DOHH2 (cell line): Measurements from ENCODE around the gene PSMD3.

Source experiments
- H3F3A ChIP-seq: fragments of 200-600 bp; sonication (generic), shearing (Covaris generic); 2 replicates; pipeline ENCODE4 v1.6.0; 2016; ENCODE audit warnings: antibody characterized with exemption, mild to moderate bottlenecking; ENCODE audit not compliant: control insufficient read depth, insufficient read depth
- H3K27ac ChIP-seq: fragments of 200-600 bp; sonication (generic); 2 replicates; pipeline ENCODE4 v1.5.1; 2014; ENCODE audit warnings: low read depth, mild to moderate bottlenecking, low read length, moderate library complexity
- H3K27me3 ChIP-seq: fragments of 200-600 bp; sonication (generic); 2 replicates; pipeline ENCODE4 v1.6.1; 2014; ENCODE audit warnings: mild to moderate bottlenecking, low read length, mixed read lengths; ENCODE audit not compliant: control insufficient read depth
- H3K36me3 ChIP-seq: fragments of 200-600 bp; sonication (generic); 2 replicates; pipeline ENCODE4 v1.6.1; 2014; ENCODE audit warnings: mild to moderate bottlenecking, low read length, moderate library complexity, mixed read lengths; ENCODE audit not compliant: control insufficient read depth
- H3K4me1 ChIP-seq: fragments of 200-600 bp; sonication (generic); 2 replicates; pipeline ENCODE4 v1.6.1; 2014; ENCODE audit warnings: mild to moderate bottlenecking, low read length, mixed read lengths; ENCODE audit not compliant: control insufficient read depth
- H3K4me2 ChIP-seq: fragments of 200-600 bp; sonication (generic); 2 replicates; pipeline ENCODE4 v1.6.0; 2014; ENCODE audit warnings: mild to moderate bottlenecking, low read length, moderate library complexity
- H3K4me3 ChIP-seq: fragments of 200-600 bp; sonication (generic); 2 replicates; pipeline ENCODE4 v1.5.1; 2014; ENCODE audit warnings: mild to moderate bottlenecking, low read length, mixed read lengths
- H3K79me2 ChIP-seq: fragments of 200-600 bp; sonication (generic); 2 replicates; pipeline ENCODE4 v1.6.1; 2014; ENCODE audit warnings: mild to moderate bottlenecking, low read length, mixed read lengths; ENCODE audit not compliant: control insufficient read depth
- H3K9me2 ChIP-seq: fragments of 200-600 bp; sonication (generic); replicated peaks from 2 replicates; pipeline ENCODE4 v1.6.1; 2014; ENCODE audit warnings: mild to moderate bottlenecking, low read length, mixed read lengths; ENCODE audit not compliant: control insufficient read depth
- H3K9me3 ChIP-seq: fragments of 200-600 bp; sonication (generic); 2 replicates; pipeline ENCODE4 v1.6.1; 2014; ENCODE audit warnings: antibody characterized with exemption, low read length, mixed read lengths; ENCODE audit not compliant: control insufficient read depth, insufficient read depth
- H4K20me1 ChIP-seq: fragments of 200-600 bp; sonication (generic); 2 replicates; pipeline ENCODE4 v1.6.0; 2014; ENCODE audit warnings: low read depth, mild to moderate bottlenecking, antibody characterized with exemption, low read length, moderate library complexity; ENCODE audit not compliant: control insufficient read depth, insufficient read depth
- EZH2phosphoT487 ChIP-seq: fragments of 200-600 bp; sonication (generic); IDR thresholded peaks from 2 replicates; pipeline ENCODE4 v1.6.1; 2017; ENCODE audit warnings: borderline replicate concordance, mild to moderate bottlenecking, antibody characterized with exemption, low read length, moderate library complexity, mixed read lengths
- TF ChIP-seq, protein P1 (sequence below): fragments of 200-600 bp; sonication (generic); IDR thresholded peaks from one replicate; pipeline ENCODE4 v1.5.1; 2014; ENCODE audit warnings: antibody characterized with exemption, mild to moderate bottlenecking, low read depth, low read length; ENCODE audit not compliant: poor library complexity, severe bottlenecking

PSMD3 gene

DNA sequence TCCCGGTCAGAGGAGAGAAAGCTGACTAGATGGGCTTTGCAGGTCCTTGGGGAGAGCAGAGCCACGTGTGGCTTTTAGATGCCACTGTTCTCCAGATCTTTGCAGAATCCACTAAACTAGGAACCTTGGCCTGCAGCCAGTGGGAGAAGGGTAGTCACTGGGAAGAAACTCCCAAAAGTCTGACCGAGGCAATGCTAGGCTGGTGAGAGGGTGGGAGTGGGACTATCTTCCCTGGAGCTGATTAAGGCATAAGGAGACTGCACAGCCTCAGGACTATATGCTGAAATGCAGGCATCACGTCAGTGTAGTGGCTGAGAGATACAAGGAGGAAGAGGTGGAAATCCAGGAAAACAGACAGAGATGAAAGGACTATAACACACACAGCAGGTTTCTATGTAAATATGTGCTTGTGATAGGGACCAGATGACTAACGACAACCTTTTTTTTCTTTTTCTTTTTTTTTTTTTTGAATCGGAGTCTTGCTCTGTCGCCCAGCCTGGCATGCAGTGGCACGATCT lies 20.0 kb upstream of the PSMD3 start:
- H3K27ac ChIP-seq: no peak overlapping the region
- TF ChIP-seq, protein P1, sequence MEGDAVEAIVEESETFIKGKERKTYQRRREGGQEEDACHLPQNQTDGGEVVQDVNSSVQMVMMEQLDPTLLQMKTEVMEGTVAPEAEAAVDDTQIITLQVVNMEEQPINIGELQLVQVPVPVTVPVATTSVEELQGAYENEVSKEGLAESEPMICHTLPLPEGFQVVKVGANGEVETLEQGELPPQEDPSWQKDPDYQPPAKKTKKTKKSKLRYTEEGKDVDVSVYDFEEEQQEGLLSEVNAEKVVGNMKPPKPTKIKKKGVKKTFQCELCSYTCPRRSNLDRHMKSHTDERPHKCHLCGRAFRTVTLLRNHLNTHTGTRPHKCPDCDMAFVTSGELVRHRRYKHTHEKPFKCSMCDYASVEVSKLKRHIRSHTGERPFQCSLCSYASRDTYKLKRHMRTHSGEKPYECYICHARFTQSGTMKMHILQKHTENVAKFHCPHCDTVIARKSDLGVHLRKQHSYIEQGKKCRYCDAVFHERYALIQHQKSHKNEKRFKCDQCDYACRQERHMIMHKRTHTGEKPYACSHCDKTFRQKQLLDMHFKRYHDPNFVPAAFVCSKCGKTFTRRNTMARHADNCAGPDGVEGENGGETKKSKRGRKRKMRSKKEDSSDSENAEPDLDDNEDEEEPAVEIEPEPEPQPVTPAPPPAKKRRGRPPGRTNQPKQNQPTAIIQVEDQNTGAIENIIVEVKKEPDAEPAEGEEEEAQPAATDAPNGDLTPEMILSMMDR: no peak
- TF ChIP-seq EZH2phosphoT487: no peak
- no peaks in the 10 kb centered on the region for H3K79me2 ChIP-seq
- H3K9me3 ChIP-seq: no peaks in the 10 kb centered on the region
- H3K4me2 ChIP-seq: no peak overlapping the region
- H3K4me1 ChIP-seq: peaks cover 19% of the 10 kb centered on the region
- H3F3A ChIP-seq: no peaks in the 10 kb centered on the region
- no peaks in the 10 kb centered on the region for H4K20me1 ChIP-seq
- H3K4me3 ChIP-seq: no peak overlapping the region
- H3K36me3 ChIP-seq: no peaks in the 10 kb centered on the region
- no peaks in the 10 kb centered on the region for H3K9me2 ChIP-seq
- H3K27me3 ChIP-seq: 0 out of 2 replicates have a peak, but pooled peaks cover 5% of the 10 kb centered on the region

DNA sequence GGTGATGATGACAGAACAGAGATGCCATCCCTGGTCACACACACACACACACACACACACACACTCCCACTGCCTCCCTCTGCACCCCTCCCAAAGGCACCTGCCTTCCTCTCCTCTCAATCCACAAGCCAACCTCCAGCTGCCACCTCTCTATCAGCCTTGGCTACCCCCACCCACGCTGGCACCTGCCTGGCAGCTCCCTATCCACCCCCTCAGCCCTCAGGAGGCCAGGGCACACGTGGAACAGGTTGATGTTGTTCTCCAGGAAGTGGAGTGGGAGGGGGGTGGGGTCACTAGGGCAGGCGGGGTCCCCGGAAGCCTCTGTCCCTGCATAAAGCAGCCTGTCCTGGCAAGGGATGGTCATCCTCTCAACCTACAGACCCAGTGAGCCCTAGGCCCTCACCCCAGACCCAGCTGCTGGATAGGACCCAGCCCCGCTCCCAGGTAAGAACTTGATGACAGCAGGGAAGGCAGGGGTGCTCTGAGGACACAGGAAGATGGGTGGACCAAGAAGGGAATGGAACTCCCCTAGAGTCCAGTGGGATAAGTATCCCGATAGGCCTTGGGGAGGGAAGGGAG lies 17.9 kb upstream of the PSMD3 start, which contains the start of gene GSDMA:
Gene GSDMA (plus strand): TSS at position 363 of the 579 bp plus-strand sequence. CDS start 2,684 bp downstream, outside the sequence.
- no peak within 1 kb of the TSS for H3K27ac ChIP-seq
- H3K79me2 ChIP-seq: no peaks in the 10 kb centered on the region
- no peaks in the 10 kb centered on the region for H3K9me3 ChIP-seq
- H3K4me2 ChIP-seq: no peak within 1 kb of the TSS
- 0 out of 2 replicates have a peak, but pooled peaks cover 7% of the 10 kb centered on the region for H3K27me3 ChIP-seq
- H3K9me2 ChIP-seq: no peaks in the 10 kb centered on the region
- H4K20me1 ChIP-seq: no peaks in the 10 kb centered on the region
- no peak within 1 kb of the TSS for H3K4me3 ChIP-seq
- peaks cover 26% of the 10 kb centered on the region for H3K4me1 ChIP-seq
- no peaks in the 10 kb centered on the region for H3F3A ChIP-seq
- no peak for TF ChIP-seq EZH2phosphoT487
- TF ChIP-seq, protein P1: no peak
- H3K36me3 ChIP-seq: no peaks in the 10 kb centered on the region

DNA sequence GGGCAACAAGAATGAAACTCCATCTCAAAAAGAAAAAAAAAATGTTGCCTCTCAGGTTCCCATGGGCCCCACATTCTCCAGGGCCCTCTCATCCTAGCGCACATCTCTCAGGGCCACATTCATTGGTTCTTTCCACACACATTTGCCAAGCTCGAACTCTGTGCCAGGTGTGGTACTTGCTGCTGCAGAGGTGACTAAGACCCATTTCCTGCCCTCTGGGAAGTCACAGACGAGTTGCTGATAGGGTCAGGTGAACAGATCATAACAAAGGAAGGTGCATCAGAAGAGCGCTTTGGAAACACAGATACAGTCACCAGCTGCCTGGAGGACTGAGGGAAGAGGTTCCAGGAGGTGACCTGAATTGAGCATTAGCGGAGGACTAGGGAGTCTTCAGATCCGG lies 16.8 kb upstream of the PSMD3 start:
- H3K4me3 ChIP-seq: no peak overlapping the region
- H3K27ac ChIP-seq: no peak overlapping the region
- no peaks in the 10 kb centered on the region for H3K36me3 ChIP-seq
- H3K4me1 ChIP-seq: peaks cover 21% of the 10 kb centered on the region
- no peaks in the 10 kb centered on the region for H3K9me3 ChIP-seq
- peaks cover 11% of the 10 kb centered on the region; the same call in 1 of the 2 replicates for H3K27me3 ChIP-seq
- no peaks in the 10 kb centered on the region for H3F3A ChIP-seq
- no peak overlapping the region for H3K4me2 ChIP-seq
- H4K20me1 ChIP-seq: no peaks in the 10 kb centered on the region
- H3K79me2 ChIP-seq: no peaks in the 10 kb centered on the region
- H3K9me2 ChIP-seq: no peaks in the 10 kb centered on the region
- TF ChIP-seq, protein P1: no peak
- no peak for TF ChIP-seq EZH2phosphoT487
